ENCODE data around the gene PARVA.

PARVA gene

GRCh38 chr11:12403122-12403996, 26.0 kb downstream of the PARVA start:
- no peak for DNase-seq (ENCODE audit: low spot score)

DNA sequence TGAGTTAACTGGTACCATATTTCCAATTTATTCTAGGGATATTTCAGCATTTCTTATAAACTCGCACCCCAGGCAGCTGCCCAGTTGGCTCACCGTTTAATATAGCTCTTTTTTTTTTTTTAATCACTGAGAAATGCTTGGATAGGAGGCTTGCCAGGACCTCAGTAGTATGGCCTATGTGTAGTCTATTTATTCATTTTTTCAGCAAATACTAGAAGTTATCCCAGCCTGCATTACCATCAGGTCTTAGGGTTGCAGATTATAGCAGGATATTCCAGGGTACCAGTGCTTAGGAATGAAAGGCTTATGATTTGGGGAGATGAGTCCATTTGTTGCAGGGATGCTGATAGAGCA, 26.6 kb downstream of the PARVA start:
- DNase-seq (ENCODE audit: low spot score): no peak

- DNase-seq (ENCODE audit: low spot score): no peak
Measured at GRCh38 chr11:12404436-12404835, 27.1 kb downstream of the PARVA start.

- no peak for DNase-seq (ENCODE audit: low spot score)
Measured at GRCh38 chr11:12408156-12408770, 30.9 kb downstream of the PARVA start.

DNA sequence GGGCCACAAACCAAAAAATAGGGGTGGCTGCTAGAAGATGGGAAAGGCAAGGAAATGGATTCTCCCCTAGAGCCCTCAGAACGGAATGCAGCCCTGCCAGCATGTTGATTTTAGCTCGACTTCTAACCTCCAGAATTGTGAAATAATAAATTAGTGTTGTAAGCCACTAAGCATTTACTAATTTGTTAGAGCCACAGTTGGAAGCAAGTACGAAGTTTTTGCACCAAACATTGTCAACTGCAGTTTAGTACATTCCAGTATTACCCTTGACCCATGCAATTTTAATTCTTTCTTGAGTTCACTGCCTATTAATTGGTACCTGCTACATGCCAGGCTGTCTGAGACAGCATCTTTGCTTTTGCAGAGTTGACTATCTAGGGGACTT, 32.2 kb downstream of the PARVA start:
- no peak for DNase-seq (ENCODE audit: low spot score)

DNA sequence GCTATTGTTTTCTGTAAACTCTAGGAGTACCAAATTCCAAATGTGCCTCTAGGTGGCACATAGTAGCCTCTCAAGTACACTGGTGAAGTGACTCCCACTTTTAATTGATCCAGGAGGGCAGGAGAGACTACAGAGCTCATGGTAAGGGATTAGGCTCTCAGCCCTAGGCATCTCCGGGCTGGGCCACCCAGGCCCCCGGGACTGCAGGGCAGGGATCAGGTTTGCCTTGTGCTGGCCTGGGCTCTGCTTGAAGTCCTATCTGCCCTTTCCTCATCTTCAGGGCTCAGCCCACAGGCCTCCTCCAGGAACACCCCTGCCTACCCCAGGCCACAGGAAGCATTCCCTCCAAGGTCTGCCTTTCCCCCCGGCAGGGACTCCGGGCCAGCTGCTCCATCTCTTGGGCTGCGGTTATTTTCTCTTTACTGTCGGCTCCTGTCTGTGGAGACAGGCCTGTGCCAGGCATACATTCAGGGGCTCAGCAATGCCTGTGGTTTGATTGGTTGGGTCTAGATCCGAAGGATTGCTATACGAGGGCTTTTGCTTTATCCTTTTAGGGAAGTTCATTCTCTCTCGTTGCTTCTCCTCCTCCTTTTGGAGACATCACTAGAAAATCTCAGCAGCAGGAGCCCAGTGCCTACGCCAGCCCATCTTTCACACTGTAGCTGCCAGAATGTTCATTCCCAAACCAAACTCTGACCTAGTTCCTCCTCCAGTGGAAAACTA, 32.8 kb downstream of the PARVA start:
- no peak for DNase-seq (ENCODE audit: low spot score)

GRCh38 chr11:12411393-12411792, 34.0 kb downstream of the PARVA start:
- DNase-seq (ENCODE audit: low spot score): no peak

DNA sequence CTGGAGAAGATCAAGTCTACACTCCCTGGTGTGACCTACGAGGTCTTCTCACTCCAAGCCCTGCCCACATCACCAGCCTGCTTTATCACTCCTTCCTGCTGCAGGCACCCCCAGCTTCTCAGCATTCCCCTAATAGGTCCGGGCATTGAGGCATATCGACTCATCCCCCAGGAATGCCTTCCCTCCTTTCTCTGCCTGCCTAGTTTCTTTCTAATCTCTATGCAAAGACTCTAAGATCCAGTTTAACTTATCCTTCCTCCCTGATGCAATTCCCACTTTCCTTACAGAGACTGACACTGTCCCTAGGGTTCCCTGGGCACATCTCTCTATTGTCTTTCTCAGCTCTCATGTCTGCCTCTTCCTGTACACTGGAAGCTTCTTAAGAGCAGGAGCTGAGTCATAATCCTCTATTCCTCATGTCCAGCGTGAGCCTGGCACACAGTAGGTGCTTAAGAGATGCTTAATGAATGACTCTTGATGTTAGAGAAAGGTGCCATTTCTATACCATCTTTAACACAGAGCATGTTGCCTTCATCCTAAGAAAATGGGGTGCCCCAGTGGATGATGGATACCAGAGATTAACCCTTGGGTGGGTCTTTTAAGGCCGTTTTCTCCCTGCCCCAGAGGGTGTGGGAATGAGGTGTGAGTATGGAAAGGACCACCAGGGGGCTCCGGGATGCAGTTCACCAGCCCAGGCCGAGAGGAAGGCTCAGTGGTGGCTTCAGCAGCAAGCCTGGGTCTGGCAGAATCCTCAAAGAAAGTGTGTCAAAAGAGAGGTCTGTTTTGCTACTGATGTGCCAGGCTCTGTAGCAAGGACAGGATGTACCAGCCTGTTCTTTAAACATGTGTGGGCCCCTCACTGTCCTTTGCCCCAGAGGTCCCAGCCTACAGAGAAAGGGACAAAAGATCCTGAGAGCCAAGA, 34.7 kb downstream of the PARVA start:
- DNase-seq (ENCODE audit: low spot score): no peak

- DNase-seq (ENCODE audit: low spot score): no peak
Measured at GRCh38 chr11:12413141-12414052, 36.0 kb downstream of the PARVA start.

- DNase-seq (ENCODE audit: low spot score): no peak
Measured at GRCh38 chr11:12414611-12415010, 37.2 kb downstream of the PARVA start.

GRCh38 chr11:12415342-12415966, 38.1 kb downstream of the PARVA start:
- DNase-seq (ENCODE audit: low spot score): no peak

DNA sequence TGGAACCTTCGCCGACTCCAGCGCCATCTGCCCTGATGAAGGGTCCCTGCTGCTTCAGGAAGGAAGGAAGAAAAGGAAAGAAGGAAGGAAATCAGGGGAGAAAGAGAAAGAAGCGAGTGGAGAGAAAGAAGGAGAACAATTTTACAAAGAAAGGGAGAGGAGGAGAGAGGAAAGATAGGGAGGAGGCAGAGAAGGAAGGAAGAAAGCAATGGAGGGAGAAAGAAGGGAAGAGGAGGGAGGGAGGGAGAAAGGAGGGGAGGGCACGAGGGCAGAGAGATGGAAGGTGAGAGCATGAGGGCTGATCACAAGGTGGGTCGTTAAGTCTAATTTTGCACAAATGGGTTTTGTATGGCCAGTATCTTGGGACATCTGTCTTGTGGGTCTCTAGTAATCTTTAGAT, 39.2 kb downstream of the PARVA start:
- DNase-seq (ENCODE audit: low spot score): no peak

DNA sequence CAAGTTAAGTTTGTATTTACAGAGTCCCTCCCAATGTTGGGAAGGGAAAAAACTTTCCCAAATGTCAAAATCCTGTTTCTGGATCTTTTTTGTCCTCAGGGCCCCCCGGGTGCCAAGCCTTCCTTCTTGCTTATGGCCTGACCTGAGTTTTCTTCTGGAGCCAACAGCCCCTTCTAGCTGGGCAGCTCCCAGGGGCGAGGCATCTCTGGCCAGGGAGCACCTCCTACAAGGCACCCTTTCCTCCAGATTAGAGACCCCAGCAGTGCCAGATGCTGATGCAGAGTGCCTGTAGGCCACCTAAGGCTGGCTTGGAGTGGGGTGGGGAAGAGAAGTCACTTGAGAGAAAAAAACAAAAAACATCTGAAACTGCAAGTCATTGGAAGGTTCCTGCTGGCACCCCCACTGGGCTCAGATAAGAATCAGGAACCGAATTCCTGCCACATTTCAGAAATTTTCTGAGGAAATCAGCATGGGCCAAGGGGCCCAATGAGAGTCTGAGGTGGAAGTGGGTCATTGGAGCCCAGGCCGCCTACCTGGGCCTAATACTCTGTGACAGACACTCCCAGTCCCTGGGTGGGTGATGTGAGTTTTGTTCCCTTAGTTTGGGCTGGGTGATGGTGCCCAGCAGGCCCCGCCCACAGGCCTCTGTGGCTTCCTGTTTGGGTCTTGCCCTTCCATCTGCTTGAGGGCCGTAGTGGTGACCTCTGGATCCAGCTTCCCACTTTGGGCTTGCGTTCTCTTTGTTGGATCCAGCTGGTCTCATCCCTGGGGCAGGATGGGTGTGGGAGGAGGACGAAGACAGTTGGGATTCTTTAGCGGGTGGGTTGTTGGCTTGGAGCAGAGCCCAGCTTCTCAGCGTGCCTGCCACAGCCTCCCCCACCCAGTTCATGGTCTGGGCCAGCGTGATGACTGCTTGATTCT, 40.6 kb downstream of the PARVA start:
- DNase-seq (ENCODE audit: low spot score): no peak

DNA sequence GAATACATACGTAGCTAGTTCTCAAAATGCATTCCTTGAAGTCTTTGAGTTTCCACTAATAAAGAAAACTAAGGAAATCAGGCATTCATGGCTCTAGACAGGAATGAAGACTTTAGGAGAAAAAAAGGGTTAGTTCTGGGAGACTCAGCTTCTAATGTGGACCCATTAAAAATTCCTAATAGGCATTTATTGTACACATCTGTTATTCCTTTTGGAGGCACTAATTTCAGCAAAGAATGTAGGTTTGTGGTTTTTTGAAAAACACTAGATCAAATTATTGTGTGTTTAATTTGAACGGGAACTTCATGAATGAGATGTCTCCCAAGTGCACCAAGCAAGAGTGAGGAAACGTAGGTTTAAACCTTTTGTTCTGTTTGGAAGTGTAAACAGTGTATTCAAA, 42.7 kb downstream of the PARVA start:
- no peak for DNase-seq (ENCODE audit: low spot score)

- DNase-seq (ENCODE audit: low spot score): no peak
Measured at GRCh38 chr11:12420706-12421105, 43.3 kb downstream of the PARVA start.

- no peak for DNase-seq (ENCODE audit: low spot score)
Measured at GRCh38 chr11:12421386-12421785, 44.0 kb downstream of the PARVA start.

DNA sequence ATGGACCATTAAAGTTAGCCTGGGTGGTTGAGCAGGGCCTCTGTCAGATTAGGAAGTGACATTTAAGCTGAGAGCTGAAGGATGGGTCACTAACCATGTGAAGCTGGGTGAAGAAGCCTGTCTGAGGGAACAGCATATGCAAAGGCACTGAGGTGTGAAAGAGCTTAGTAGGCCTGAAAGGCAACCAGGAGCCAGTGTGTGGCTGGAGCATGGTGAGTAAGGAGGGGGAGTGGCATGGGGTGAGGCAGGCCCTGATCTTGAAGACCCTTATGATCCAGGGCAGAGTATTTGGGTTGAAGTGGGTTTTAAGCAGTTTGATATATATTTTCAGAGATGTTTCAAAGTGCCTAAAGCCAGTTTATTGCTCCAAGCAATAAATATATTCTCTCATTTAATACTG, 48.8 kb downstream of the PARVA start:
- no peak for DNase-seq (ENCODE audit: low spot score)

- no peak for DNase-seq (ENCODE audit: low spot score)
Measured at GRCh38 chr11:12429155-12429554, 51.8 kb downstream of the PARVA start.

GRCh38 chr11:12430351-12430750, 53.0 kb downstream of the PARVA start:
- DNase-seq (ENCODE audit: low spot score): no peak

Measured in CD4-positive, alpha-beta T cell treated with Interleukin-6 at 100 ng/mL for 8 hours (primary cell).